ENCODE results near the gene LRIG1. TPM values are rescaled to one million over a fixed set of nuclear protein-coding genes. Genes with fewer than 3 reads are reported as not detected.

The LRIG1 gene, protein sequence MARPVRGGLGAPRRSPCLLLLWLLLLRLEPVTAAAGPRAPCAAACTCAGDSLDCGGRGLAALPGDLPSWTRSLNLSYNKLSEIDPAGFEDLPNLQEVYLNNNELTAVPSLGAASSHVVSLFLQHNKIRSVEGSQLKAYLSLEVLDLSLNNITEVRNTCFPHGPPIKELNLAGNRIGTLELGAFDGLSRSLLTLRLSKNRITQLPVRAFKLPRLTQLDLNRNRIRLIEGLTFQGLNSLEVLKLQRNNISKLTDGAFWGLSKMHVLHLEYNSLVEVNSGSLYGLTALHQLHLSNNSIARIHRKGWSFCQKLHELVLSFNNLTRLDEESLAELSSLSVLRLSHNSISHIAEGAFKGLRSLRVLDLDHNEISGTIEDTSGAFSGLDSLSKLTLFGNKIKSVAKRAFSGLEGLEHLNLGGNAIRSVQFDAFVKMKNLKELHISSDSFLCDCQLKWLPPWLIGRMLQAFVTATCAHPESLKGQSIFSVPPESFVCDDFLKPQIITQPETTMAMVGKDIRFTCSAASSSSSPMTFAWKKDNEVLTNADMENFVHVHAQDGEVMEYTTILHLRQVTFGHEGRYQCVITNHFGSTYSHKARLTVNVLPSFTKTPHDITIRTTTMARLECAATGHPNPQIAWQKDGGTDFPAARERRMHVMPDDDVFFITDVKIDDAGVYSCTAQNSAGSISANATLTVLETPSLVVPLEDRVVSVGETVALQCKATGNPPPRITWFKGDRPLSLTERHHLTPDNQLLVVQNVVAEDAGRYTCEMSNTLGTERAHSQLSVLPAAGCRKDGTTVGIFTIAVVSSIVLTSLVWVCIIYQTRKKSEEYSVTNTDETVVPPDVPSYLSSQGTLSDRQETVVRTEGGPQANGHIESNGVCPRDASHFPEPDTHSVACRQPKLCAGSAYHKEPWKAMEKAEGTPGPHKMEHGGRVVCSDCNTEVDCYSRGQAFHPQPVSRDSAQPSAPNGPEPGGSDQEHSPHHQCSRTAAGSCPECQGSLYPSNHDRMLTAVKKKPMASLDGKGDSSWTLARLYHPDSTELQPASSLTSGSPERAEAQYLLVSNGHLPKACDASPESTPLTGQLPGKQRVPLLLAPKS
- 54.8 and 60.2 TPM in 2 replicates for total RNA-seq

GRCh38 chr3:66500576-66501482, at the start of gene LRIG1:
Gene LRIG1, minus strand, starts transcription at chr3:66501022. Its CDS starts 615 bp downstream, at chr3:66500407.

